Endothelial cell of umbilical vein (primary cell): Measurements from ENCODE around the gene GTPBP10. TPM values are rescaled to one million over a fixed set of nuclear protein-coding genes. Genes with fewer than 3 reads are reported as not detected.
A peak's percentile ranks its signal among the peaks of the same experiment; 100 is the strongest.

Source experiments
- BruUV-seq: library from RNA; stranded (reverse); fragments of 400-500 nt; replicated peaks from 2 replicates; lab custom pipeline; 2021; lab: Mats Ljungman, UMichigan
- CTCF ChIA-PET: fragments of 300-600, 350-600 bp; sonication (Branson Sonifier 250); formaldehyde crosslinking; loops from one replicate; lab custom pipeline; 2021; ENCODE audit warnings: antibody characterized with exemption, inconsistent platforms; lab: Charles Lee
- POLR2A ChIA-PET: fragments of 300-600, 350-600 bp; sonication (Branson Sonifier 250); formaldehyde crosslinking; loops from one replicate; lab custom pipeline; 2021; ENCODE audit warnings: antibody characterized with exemption, inconsistent platforms; lab: Charles Lee
- DNase-seq: peaks from one replicate; pipeline ENCODE4 v3.0.0-alpha.2; 2011; ENCODE audit warnings: low read depth, low spot score
- FAIRE-seq: peaks from 2 replicates; lab custom pipeline; 2011; peaks lifted over from hg19 to GRCh38; lab: Jason Lieb, UNC
- H2AFZ ChIP-seq: 2 replicates; pipeline ENCODE4 v1.6.0; 2012; ENCODE audit warnings: low read depth, low read length, control low read depth, inconsistent platforms
- H3K27ac ChIP-seq: 2 replicates; pipeline ENCODE4 v1.5.1; 2011; ENCODE audit warnings: low read depth, mild to moderate bottlenecking, control low read depth, low read length, moderate library complexity; ENCODE audit not compliant: insufficient read depth
- H3K27me3 ChIP-seq, 2 experiments: 2 replicates each; pipeline versions ENCODE4 v1.6.0 to v1.6.1; 2011; ENCODE audit warnings: low read length in 2 of 2, mixed read lengths in 1 of 2; ENCODE audit not compliant: control insufficient read depth in 2 of 2, insufficient read depth in 2 of 2
- H3K36me3 ChIP-seq, 2 experiments: 2 replicates in 1 of 2; 3 replicates in 1 of 2; pipeline ENCODE4 v1.5.1; 2011; ENCODE audit warnings: low read length in 2 of 2, mild to moderate bottlenecking in 1 of 2, moderate library complexity in 1 of 2; ENCODE audit not compliant: control insufficient read depth in 2 of 2, insufficient read depth in 2 of 2; ENCODE audit errors: extremely low read depth in 1 of 2
- H3K4me1 ChIP-seq: 3 replicates; pipeline ENCODE4 v1.5.1; 2011; ENCODE audit warnings: mild to moderate bottlenecking, low read length; ENCODE audit not compliant: control insufficient read depth, insufficient read depth; ENCODE audit errors: extremely low read depth
- H3K4me2 ChIP-seq: 2 replicates; pipeline ENCODE4 v1.6.1; 2011; ENCODE audit warnings: low read length, control low read depth, mixed read lengths; ENCODE audit not compliant: insufficient read depth
- H3K4me3 ChIP-seq, 3 experiments: fragments of 200-600 bp in 1 of 3; sonication (generic), shearing (Covaris generic) in 1 of 3; replicated peaks in 1 of 3; 2 replicates each; pipeline ENCODE4 v1.5.1; 2011 to 2016; ENCODE audit warnings: control low read depth in 3 of 3, low read length in 3 of 3, mild to moderate bottlenecking in 2 of 3, inconsistent platforms in 1 of 3, low read depth in 1 of 3, moderate library complexity in 1 of 3; ENCODE audit not compliant: insufficient read depth in 1 of 3
- H3K79me2 ChIP-seq: 2 replicates; pipeline ENCODE4 v1.6.0; 2012; ENCODE audit warnings: low read length, inconsistent platforms; ENCODE audit not compliant: control insufficient read depth, insufficient read depth
- H3K9ac ChIP-seq: replicated peaks from 2 replicates; pipeline ENCODE3; 2011; ENCODE audit warnings: low read length, control low read depth; ENCODE audit not compliant: insufficient read depth; ENCODE audit errors: extremely low read depth
- H3K9me1 ChIP-seq: replicated peaks from 3 replicates; pipeline ENCODE4 v1.6.0; 2011; ENCODE audit warnings: mild to moderate bottlenecking, low read length; ENCODE audit not compliant: control insufficient read depth, insufficient read depth; ENCODE audit errors: extremely low read depth
- H3K9me3 ChIP-seq: replicated peaks from 2 replicates; pipeline ENCODE4 v1.5.1; 2012; ENCODE audit warnings: low read length, inconsistent platforms; ENCODE audit not compliant: control insufficient read depth, insufficient read depth
- H4K20me1 ChIP-seq: replicated peaks from 2 replicates; pipeline ENCODE3; 2011; ENCODE audit warnings: mild to moderate bottlenecking, low read length; ENCODE audit not compliant: control insufficient read depth, insufficient read depth; ENCODE audit errors: extremely low read depth
- EZH2 ChIP-seq: IDR thresholded peaks from 2 replicates; pipeline ENCODE4 v1.6.1; 2012; ENCODE audit warnings: borderline replicate concordance, low read depth, mild to moderate bottlenecking, moderate library complexity, low read length, inconsistent platforms; ENCODE audit not compliant: severe bottlenecking
- FOS ChIP-seq: IDR thresholded peaks from 2 replicates; pipeline ENCODE4 v1.6.1; 2011; ENCODE audit warnings: mild to moderate bottlenecking, low read length, moderate library complexity, borderline replicate concordance; ENCODE audit not compliant: insufficient read depth
- GATA2 ChIP-seq: IDR thresholded peaks from 2 replicates; pipeline ENCODE4 v1.7.0; 2011; ENCODE audit warnings: low read depth, mild to moderate bottlenecking, moderate library complexity, mixed read lengths, low read length; ENCODE audit not compliant: insufficient read length, insufficient read depth
- JUN ChIP-seq: IDR thresholded peaks from 2 replicates; pipeline ENCODE4 v1.6.1; 2011; ENCODE audit warnings: borderline replicate concordance, low read depth; ENCODE audit not compliant: insufficient read length, insufficient read depth
- MYC ChIP-seq: IDR thresholded peaks from one replicate; pipeline ENCODE4 v1.6.1; 2011; ENCODE audit warnings: mild to moderate bottlenecking, low read depth, low read length
- POLR2A ChIP-seq: IDR thresholded peaks from 2 replicates; pipeline ENCODE4 v1.6.1; 2012; ENCODE audit warnings: low read depth, mild to moderate bottlenecking, control low read depth, low read length
- POLR2AphosphoS5 ChIP-seq: IDR thresholded peaks from 2 replicates; pipeline ENCODE4 v1.6.1; 2012; ENCODE audit warnings: low read depth, mild to moderate bottlenecking, control low read depth, low read length, moderate library complexity; ENCODE audit not compliant: insufficient read depth
- dilution Hi-C: fragments of 300-500 bp; cut with MboI; formaldehyde crosslinking; loops from one replicate; pipeline ENCODE4 v1.15.0; 2019; ENCODE audit warnings: low sequenced_read_pairs; ENCODE audit not compliant: extremely low pct_ligation_motif_present
- intact Hi-C: fragments of 100-400 bp; cut with micrococcal nuclease; formaldehyde crosslinking; loops from one replicate; pipeline ENCODE4 v1.10.0; 2022
- polyA plus RNA-seq, 4 experiments: library from polyadenylated mRNA; depleted of rRNA in 3 of 4; stranded (reverse) in 3 of 4; unstranded in 1 of 4; fragments of >200 nt; gene quantifications; 2 replicates each; pipeline versions ENCODE4 v1.2.1 to v1.2.3, GENCODE V29; 2011 to 2012; ENCODE audit warnings: missing spikeins in 1 of 4
- total RNA-seq: library from RNA; stranded (reverse); gene quantifications from 2 replicates; pipeline ENCODE4 v1.2.3, GENCODE V29; 2021
- TF ChIP-seq, protein P1 (sequence below): IDR thresholded peaks from 2 replicates; pipeline ENCODE4 v1.6.1; 2011; ENCODE audit not compliant: insufficient read depth, insufficient read length
- TF ChIP-seq, protein P2 (sequence below), 2 donors: IDR thresholded peaks; 1 replicate in 1 of 2; 2 replicates in 1 of 2; pipeline ENCODE4 v1.5.1; 2011; ENCODE audit warnings: low read length in 2 of 2, mild to moderate bottlenecking in 2 of 2, moderate library complexity in 2 of 2, control low read depth in 1 of 2, inconsistent platforms in 1 of 2, low read depth in 1 of 2; ENCODE audit not compliant: insufficient read depth in 1 of 2; ENCODE audit errors: extremely low read depth in 1 of 2

Gene GTPBP10
- total and polyA plus RNA-seq, 2 donors (not counting 3 experiments of a cell fraction or from before 2014, with no cell fraction given) = 3.5 to 16.7 TPM

GRCh38 chr7:90312745-90313144 lies 33.8 kb upstream of the GTPBP10 start:
- dilution Hi-C loops (no loop called here), intact Hi-C loops (loop anchor here (1.0 kb wide), 2 partner anchors 101 to 115 kb away; no protein-coding TSS in a partner anchor)
- Histone ChIP-seq H3K27ac (no peak overlapping the region), H3K36me3 (no peaks in the 10 kb centered on the region), H3K79me2 (no peaks in the 10 kb centered on the region), H3K9ac (no peak overlapping the region), H2AFZ (no peak overlapping the region), H4K20me1 (no peaks in the 10 kb centered on the region), H3K4me3 (no peak overlapping the region), H3K9me3 (no peaks in the 10 kb centered on the region), H3K4me2 (no peak overlapping the region), H3K9me1 (no peaks in the 10 kb centered on the region), H3K27me3 (peaks cover 11 to 17% of the 10 kb centered on the region in 2 experiments), H3K4me1 (no peaks in the 10 kb centered on the region)
- BruUV-seq = no TSS peak
- CTCF ChIA-PET = interaction anchor here (0.7 to 10.5 kb wide), 37 partner anchors 9 to 721 kb away, joined by 3 to 248 read pairs (median 5); partner anchors contain the start of genes CLDN12, FAM237B, GTPBP10 and STEAP1
- DNase-seq (peak; percentile 25), FAIRE-seq (peak; percentile 70)
- POLR2A ChIA-PET = no interaction called here
- TF ChIP-seq, protein P1, sequence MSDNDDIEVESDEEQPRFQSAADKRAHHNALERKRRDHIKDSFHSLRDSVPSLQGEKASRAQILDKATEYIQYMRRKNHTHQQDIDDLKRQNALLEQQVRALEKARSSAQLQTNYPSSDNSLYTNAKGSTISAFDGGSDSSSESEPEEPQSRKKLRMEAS = no peak
- TF ChIP-seq, protein P2, sequence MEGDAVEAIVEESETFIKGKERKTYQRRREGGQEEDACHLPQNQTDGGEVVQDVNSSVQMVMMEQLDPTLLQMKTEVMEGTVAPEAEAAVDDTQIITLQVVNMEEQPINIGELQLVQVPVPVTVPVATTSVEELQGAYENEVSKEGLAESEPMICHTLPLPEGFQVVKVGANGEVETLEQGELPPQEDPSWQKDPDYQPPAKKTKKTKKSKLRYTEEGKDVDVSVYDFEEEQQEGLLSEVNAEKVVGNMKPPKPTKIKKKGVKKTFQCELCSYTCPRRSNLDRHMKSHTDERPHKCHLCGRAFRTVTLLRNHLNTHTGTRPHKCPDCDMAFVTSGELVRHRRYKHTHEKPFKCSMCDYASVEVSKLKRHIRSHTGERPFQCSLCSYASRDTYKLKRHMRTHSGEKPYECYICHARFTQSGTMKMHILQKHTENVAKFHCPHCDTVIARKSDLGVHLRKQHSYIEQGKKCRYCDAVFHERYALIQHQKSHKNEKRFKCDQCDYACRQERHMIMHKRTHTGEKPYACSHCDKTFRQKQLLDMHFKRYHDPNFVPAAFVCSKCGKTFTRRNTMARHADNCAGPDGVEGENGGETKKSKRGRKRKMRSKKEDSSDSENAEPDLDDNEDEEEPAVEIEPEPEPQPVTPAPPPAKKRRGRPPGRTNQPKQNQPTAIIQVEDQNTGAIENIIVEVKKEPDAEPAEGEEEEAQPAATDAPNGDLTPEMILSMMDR (IDR thresholded peaks at IDR 0.05; ENCODE audit: extremely low read depth in 1 of 2, insufficient read depth in 1 of 2, low read depth in 1 of 2, low read length in 2 of 2) = peak; percentile 4 to 23

- no peak for TF ChIP-seq POLR2A
- no peak for TF ChIP-seq JUN
- TF ChIP-seq, protein P2 (IDR thresholded peaks at IDR 0.05; ENCODE audit: extremely low read depth in 1 of 2, insufficient read depth in 1 of 2, low read depth in 1 of 2, low read length in 2 of 2) = no peak
- no peak for TF ChIP-seq GATA2
- TF ChIP-seq MYC = no peak
- TF ChIP-seq FOS = no peak
- TF ChIP-seq, protein P1 = no peak
- TF ChIP-seq EZH2 = no peak
- TF ChIP-seq POLR2AphosphoS5 = no peak
- DNase-seq (no peak), FAIRE-seq (no peak)
- Histone ChIP-seq H3K4me1 (no peaks in the 10 kb centered on the region), H3K9ac (no peak overlapping the region), H2AFZ (no peak overlapping the region), H3K4me3 (no peak overlapping the region), H3K36me3 (no peaks in the 10 kb centered on the region), H3K9me3 (no peaks in the 10 kb centered on the region), H3K27me3 (peaks cover 19 to 22% of the 10 kb centered on the region in 2 experiments), H3K9me1 (no peaks in the 10 kb centered on the region), H3K4me2 (no peak overlapping the region), H3K27ac (no peak overlapping the region), H4K20me1 (no peaks in the 10 kb centered on the region), H3K79me2 (no peaks in the 10 kb centered on the region)
- dilution Hi-C loops (no loop called here), intact Hi-C loops (no loop called here)
- CTCF ChIA-PET = interaction anchor here (1.3 to 10.5 kb wide), 8 partner anchors 15 to 141 kb away, joined by 4 to 248 read pairs (median 15); partner anchors contain the start of gene GTPBP10
- POLR2A ChIA-PET = no interaction called here
- BruUV-seq = no TSS peak
Measured at GRCh38 chr7:90313907-90314306, 32.6 kb upstream of the GTPBP10 start.
